ENCODE measurements around the gene PDYN. TPM values are rescaled to one million over a fixed set of nuclear protein-coding genes. Genes with fewer than 3 reads are reported as not detected.

PDYN gene
- total RNA-seq, 4 donors from 2014 or later: not detected

GRCh38 chr20:2006452-2007361, 12.8 kb upstream of the PDYN start:
- H3K27me3 ChIP-seq: peaks cover 0 to 73% (median 0%) of the 10 kb centered on the region in 4 donors
- 25 to 28% methylated on average over 19 to 20 of the region's 20 CpGs for WGBS, 2 donors
- no peaks in the 10 kb centered on the region for H3K36me3 ChIP-seq
- DNase-seq: no peak
- H3K4me3 ChIP-seq: no peak overlapping the region
- H3K9me3 ChIP-seq: no peaks in the 10 kb centered on the region
- TF ChIP-seq CTCF (IDR thresholded peaks at IDR 0.05) (peak; percentile 22 to 68 (median 62)), POLR2A (IDR thresholded peaks at IDR 0.05) (no peak)
- intact Hi-C loops (cut with DNase I): loop anchor here (10.0 kb wide), 1 partner anchor 168 kb away; no protein-coding TSS in a partner anchor
- no peak overlapping the region for H3K27ac ChIP-seq
- H3K4me1 ChIP-seq: no peaks in the 10 kb centered on the region

GRCh38 chr20:2005831-2006426, 12.1 kb upstream of the PDYN start:
- Histone ChIP-seq H3K9me3 (no peaks in the 10 kb centered on the region), H3K4me3 (no peak overlapping the region), H3K27ac (no peak overlapping the region), H3K4me1 (no peaks in the 10 kb centered on the region), H3K27me3 (peaks cover 0 to 77% (median 0%) of the 10 kb centered on the region in 4 donors), H3K36me3 (no peaks in the 10 kb centered on the region)
- 10 to 17% methylated on average over 12 of the region's 12 CpGs for WGBS, 2 donors
- DNase-seq: no peak
- intact Hi-C loops (cut with DNase I): loop anchor here (10.0 kb wide), 1 partner anchor 169 kb away; no protein-coding TSS in a partner anchor
- TF ChIP-seq POLR2A (IDR thresholded peaks at IDR 0.05) (no peak), CTCF (IDR thresholded peaks at IDR 0.05) (no peak)

- Histone ChIP-seq H3K4me3 (no peak overlapping the region), H3K27ac (no peak overlapping the region), H3K4me1 (no peaks in the 10 kb centered on the region), H3K27me3 (peaks cover 0 to 76% (median 0%) of the 10 kb centered on the region in 4 donors), H3K36me3 (no peaks in the 10 kb centered on the region), H3K9me3 (no peaks in the 10 kb centered on the region)
- DNase-seq: no peak
- intact Hi-C loops (cut with DNase I): loop anchor here (10.0 kb wide), 1 partner anchor 169 kb away; no protein-coding TSS in a partner anchor
- WGBS, 2 donors: 75 to 88% methylated on average over 1 of the region's 1 CpG
- no peak for TF ChIP-seq CTCF (IDR thresholded peaks at IDR 0.05)
- TF ChIP-seq POLR2A (IDR thresholded peaks at IDR 0.05): no peak
Measured at GRCh38 chr20:2005359-2005758, 11.5 kb upstream of the PDYN start.

GRCh38 chr20:2004171-2004570, 10.3 kb upstream of the PDYN start:
- Histone ChIP-seq H3K27ac (no peak overlapping the region), H3K4me3 (no peak overlapping the region), H3K9me3 (no peaks in the 10 kb centered on the region), H3K27me3 (peaks cover 0 to 68% (median 0%) of the 10 kb centered on the region in 4 donors), H3K4me1 (no peaks in the 10 kb centered on the region), H3K36me3 (no peaks in the 10 kb centered on the region)
- TF ChIP-seq POLR2A (IDR thresholded peaks at IDR 0.05) (no peak), CTCF (IDR thresholded peaks at IDR 0.05) (no peak)
- WGBS, 2 donors: 0 to 27% methylated on average over 1 of the region's 1 CpG
- DNase-seq: no peak
- intact Hi-C loops (cut with DNase I): loop anchor here (10.0 kb wide), 1 partner anchor 171 kb away; no protein-coding TSS in a partner anchor

GRCh38 chr20:2002365-2002764, 8.5 kb upstream of the PDYN start:
- TF ChIP-seq CTCF (IDR thresholded peaks at IDR 0.05): no peak
- TF ChIP-seq POLR2A (IDR thresholded peaks at IDR 0.05): no peak
- H3K9me3 ChIP-seq: no peaks in the 10 kb centered on the region
- intact Hi-C loops (cut with DNase I): loop anchor here (10.0 kb wide), 1 partner anchor 172 kb away; no protein-coding TSS in a partner anchor
- no peaks in the 10 kb centered on the region for H3K4me1 ChIP-seq
- no peak overlapping the region for H3K4me3 ChIP-seq
- DNase-seq: no peak
- no peaks in the 10 kb centered on the region for H3K36me3 ChIP-seq
- peaks cover 0 to 70% (median 0%) of the 10 kb centered on the region in 4 donors for H3K27me3 ChIP-seq
- whole genome bisulfite sequencing, 2 donors: 68 to 72% methylated on average over 4 of the region's 4 CpGs
- H3K27ac ChIP-seq: no peak overlapping the region

Measured in esophagus squamous epithelium (tissue), 5 donors.